Fibroblast of skin of left quadriceps (primary cell): Measurements from ENCODE around the gene NPAS3.

Experiments
- DNase-seq, 2 experiments: peaks; one replicate each; pipeline ENCODE4 v3.0.0-alpha.2; 2013; ENCODE audit warnings: low read depth in 2 of 2

NPAS3 gene

GRCh38 chr14:32938719-32939253 is at the start of gene NPAS3:
NPAS3 (plus strand) TSS chr14:32938879.
- DNase-seq: no peak

GRCh38 chr14:32896979-32897697 is 41.5 kb upstream of the NPAS3 start:
- no peak for DNase-seq

DNA sequence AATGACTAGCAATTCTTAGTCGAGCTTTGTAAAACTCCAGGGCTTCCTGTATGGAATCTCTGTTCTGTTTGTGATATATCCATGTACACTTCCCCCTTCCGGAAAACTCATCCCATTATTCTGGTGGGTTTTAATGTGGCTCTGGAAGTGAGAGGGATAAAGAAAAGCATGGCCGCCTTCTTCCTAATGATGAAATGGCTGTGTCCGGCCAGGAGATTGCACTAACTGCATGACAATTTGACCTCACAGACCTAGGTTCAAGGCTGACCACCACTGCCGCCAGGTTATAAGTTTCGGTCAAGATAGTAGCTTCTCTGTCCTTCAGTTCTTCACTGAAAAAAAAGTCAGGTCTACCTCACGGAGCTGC is 41.0 kb upstream of the NPAS3 start:
- no peak for DNase-seq

DNA sequence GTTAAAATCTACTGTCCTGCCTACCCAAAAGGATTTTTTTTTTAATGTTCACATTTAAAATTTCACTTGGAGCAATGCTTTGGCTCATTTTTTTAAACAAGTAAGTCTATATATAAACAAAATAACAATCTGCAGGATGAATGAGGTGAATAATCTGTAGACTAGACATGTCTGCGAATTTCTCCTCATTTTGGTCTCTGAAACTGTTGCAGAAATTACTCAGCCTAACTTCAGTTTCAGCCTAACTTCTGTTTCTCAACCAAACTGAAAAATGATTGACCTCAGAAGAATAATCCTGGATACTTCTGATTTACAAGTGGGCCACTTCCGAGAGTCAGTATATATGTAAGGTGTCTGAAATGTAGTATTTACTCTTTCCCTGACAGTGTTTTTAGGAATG is 39.8 kb upstream of the NPAS3 start:
- DNase-seq: no peak

- no peak for DNase-seq
Measured at GRCh38 chr14:32900547-32900946, 38.1 kb upstream of the NPAS3 start.

GRCh38 chr14:32905013-32905412 is 33.7 kb upstream of the NPAS3 start:
- no peak for DNase-seq

DNA sequence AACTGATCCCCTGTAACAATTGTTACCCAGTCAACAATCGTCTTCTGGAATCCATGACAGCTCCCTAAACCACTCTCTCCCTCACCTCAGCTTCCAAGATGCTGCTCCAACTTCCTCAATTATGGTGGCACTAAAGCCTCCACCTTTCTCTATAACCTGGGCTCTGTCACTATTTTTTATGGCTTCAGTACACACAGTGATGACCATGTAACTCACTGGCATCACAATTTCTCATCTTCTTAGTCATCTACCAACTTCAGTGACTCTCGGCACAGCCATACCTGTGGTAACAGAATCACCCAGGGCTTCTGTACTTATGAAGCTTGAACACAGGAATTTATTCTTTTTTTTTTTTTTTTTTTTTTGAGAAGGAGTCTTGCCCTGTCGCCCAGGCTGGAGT is 32.0 kb upstream of the NPAS3 start:
- DNase-seq: no peak

DNA sequence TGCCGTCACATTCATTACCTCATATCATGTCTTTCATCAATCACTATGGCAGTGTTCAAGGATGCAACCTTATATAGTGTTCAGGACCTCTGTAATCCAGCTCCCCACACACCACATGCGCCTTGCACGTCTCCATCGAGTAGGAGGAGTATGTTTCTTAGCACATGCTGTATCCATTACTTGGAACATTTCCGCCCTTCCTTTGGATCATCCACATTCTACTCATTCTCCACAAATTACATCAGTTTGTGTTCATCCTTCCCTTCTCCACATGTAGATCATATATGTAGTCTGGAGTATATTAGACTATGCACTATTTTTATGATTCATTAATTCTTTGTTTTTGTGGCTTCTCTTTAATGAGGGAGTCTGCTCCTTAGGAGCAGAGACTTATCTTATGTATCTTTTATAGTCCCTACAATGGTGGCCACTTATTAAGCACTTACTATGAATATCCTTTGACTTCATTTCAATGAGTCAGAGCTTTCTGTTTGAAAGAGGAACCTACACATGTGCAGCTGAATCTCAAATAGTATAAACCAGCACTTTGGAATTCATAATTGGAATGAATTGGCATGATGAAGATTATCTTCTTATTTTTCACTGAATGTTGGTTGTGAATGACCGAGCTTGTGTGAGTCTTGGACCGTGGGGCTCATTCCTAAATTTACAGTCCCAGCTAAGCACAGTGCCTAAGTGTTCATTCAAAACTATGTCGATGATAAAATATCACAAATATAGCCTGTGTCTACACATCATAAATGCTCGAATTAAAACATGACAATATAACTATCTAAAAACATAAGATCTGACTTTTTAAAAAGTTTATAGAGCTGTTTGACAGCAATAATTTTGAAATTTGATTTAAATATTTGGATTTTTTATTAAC is 30.2 kb upstream of the NPAS3 start:
- DNase-seq: peak; percentile 65 to 68

- DNase-seq: no peak
Measured at GRCh38 chr14:32913725-32914124, 25.0 kb upstream of the NPAS3 start.

DNA sequence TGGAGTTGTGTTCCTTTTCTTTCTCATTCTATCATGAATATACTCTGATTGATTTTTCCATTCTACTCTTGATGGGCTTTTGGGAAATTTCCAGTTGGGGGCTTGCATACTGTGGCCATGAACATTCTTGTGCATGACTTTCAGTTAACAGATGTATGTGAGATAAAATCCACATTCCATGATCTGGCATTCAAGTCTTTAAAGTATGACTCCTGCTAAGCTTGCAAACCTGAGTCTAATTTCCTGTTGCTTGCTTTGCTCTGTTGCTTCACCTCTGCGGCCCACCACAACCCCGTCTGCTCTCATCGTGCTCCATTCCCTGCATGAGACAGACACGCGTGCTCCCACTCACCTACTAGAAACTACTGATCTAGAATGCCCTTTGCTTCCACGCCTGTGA is 24.3 kb upstream of the NPAS3 start:
- no peak for DNase-seq

- no peak for DNase-seq
Measured at GRCh38 chr14:32920696-32921276, 17.9 kb upstream of the NPAS3 start.

GRCh38 chr14:32925439-32925838 is 13.2 kb upstream of the NPAS3 start:
- no peak for DNase-seq

DNA sequence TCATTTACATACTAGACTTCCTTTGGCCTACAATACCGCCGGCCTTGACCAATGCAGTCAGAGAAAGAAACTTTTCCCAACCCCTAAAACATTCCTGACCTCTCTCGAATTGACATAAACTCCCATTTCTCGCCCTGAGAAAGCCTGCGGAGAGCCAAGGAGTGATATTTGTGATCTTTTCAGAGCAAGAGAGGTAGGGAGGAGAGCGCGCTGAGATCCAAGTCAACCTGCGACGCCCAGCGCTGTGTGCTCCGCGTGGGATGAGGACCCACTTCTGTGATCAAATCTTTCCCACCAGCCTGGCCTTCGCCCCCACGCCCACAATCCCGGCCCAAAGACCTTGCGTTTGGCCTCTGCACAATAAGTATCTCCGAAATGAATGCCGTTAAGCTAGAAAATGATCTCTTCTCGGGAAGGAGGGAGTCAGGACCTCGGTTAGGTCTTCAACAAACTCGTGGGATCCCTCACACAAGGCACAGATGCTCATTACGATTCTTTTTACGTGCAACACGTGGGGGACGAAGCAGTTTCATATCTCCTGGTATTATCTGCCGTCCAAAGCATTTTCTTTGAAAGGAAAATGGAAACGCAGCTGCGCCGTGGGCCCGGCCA is 6.3 kb upstream of the NPAS3 start:
- DNase-seq: no peak

- DNase-seq: no peak
Measured at GRCh38 chr14:32932914-32933628, 5.6 kb upstream of the NPAS3 start.

- DNase-seq: no peak
Measured at GRCh38 chr14:32933629-32934072, 5.0 kb upstream of the NPAS3 start.

- no peak for DNase-seq
Measured at GRCh38 chr14:32934073-32934880, 4.4 kb upstream of the NPAS3 start.

- DNase-seq: no peak
Measured at GRCh38 chr14:32934881-32935633, 3.6 kb upstream of the NPAS3 start.

DNA sequence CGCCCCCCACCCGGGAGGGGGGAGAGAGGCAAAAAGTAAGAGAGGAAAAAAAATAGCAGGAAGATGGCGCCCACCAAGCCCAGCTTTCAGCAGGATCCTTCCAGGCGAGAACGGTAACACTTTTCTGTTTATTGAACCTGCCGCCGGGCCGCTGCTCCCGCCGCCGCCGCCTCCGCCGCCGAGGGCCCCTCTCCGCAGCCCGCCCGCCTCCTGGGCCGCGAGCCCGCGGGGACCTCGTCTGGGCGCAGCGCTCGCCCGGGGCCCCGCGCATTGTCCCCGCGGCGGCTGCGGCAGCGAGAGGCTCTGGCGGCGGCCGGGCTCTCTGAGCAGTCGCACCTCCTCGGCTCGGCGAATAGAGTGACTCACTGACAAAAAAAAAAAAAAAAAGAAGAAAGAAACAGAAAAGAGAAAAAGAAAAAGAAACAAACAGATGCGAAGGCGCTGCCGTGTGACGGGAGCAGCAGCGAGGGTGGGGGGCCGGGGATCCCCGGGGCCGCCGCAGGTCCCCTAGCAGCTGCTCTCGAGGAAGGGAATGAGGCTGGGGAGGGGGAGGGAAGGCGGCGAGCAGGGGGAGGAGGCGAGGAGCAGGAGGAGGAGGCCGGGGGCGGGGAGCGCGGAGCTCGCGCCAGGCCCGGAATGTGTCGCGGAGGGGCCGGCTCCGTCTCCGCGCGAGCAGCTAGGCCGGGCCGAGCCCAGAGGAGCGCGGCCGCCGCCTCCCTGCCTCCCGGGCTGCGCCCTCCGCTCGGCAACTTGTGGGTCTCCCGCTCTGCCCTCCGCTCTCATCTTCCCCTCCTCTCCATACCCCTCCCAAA is 781 bp downstream of the NPAS3 start:
- peak in 1 of 2 experiments; percentile 28 for DNase-seq
